ENCODE data around the gene TMEM30A.

TMEM30A gene

DNA sequence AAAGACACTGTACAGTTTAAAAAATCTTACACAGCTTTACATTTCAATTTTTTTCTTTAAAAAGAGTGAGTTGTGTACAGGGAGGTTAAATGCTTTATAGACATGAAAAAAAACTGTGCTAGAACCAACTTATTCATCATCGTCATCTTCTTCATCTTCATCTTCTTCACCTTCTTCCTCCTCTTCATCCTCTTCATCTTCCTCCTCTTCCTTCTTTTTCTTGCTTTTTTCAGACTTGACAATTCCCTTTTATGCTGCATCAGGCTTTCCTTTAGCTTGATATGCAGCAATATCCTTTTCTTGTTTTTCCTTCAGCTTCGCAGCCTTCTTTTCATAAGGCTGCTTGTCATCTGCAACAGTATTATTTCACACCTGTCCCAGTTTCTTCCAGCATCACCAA is 34.3 kb upstream of the TMEM30A start:
- no peak for DNase-seq (ENCODE audit: low read depth)
- TF ChIP-seq, protein P1, sequence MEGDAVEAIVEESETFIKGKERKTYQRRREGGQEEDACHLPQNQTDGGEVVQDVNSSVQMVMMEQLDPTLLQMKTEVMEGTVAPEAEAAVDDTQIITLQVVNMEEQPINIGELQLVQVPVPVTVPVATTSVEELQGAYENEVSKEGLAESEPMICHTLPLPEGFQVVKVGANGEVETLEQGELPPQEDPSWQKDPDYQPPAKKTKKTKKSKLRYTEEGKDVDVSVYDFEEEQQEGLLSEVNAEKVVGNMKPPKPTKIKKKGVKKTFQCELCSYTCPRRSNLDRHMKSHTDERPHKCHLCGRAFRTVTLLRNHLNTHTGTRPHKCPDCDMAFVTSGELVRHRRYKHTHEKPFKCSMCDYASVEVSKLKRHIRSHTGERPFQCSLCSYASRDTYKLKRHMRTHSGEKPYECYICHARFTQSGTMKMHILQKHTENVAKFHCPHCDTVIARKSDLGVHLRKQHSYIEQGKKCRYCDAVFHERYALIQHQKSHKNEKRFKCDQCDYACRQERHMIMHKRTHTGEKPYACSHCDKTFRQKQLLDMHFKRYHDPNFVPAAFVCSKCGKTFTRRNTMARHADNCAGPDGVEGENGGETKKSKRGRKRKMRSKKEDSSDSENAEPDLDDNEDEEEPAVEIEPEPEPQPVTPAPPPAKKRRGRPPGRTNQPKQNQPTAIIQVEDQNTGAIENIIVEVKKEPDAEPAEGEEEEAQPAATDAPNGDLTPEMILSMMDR (conservative IDR thresholded peaks at IDR 0.05; ENCODE audit: low read depth, low read length), result no peak
- no peak overlapping the region for H3K4me3 ChIP-seq (ENCODE audit: low read length)

DNA sequence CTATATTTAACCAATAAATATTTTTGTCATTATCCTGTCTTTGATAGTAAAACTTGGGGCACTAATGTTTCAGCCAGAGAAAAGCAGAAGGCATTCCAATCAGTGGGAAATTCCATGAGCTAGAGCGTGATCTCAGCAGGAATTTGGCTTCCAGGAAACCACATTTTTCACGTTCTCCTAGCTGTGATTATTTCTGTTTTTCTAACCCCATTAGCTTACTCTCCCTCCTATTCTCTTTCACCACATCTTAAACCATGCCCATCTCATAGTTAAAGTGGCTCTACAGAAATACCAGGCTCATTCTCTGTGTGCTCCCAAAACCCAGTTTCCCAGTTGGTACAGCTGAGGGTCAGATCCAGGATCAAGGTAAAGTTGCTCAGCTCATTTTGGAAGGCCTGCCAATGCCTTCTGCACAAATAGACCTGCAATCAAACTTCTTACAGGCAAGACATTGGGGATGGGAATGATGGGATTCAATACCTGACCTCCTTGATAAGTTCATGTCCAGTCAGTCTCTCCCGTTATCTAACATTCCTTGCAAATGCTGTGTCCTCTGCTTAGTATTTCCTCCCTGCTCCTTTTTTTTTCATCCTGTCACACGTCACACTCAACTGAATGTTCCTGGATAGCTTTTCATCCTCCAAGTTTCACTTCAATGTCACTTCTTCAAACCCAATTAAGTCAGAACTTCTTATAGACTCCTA is 33.1 kb upstream of the TMEM30A start:
- DNase-seq (ENCODE audit: low read depth), result peak; percentile 48
- H3K4me3 ChIP-seq (ENCODE audit: low read length), result no peak overlapping the region
- TF ChIP-seq, protein P1 (conservative IDR thresholded peaks at IDR 0.05; ENCODE audit: low read depth, low read length), result no peak

DNA sequence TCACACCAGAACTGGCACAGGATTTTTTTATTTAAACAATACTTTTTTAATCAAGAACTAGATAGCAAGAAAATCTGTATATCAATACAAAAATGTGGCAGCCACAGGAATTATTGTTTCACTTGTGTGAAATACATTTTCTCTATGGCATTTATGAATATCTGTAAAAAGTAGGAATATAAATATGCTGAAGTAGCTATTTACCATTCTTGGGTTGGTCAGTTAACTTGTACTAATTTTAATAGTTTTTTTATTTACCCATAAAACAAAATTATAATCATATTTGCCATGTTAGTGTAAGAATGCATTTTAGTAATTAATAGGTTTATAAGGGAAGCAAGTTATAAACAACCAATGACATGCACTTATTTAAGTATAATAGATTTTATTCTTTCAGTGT is 31.4 kb upstream of the TMEM30A start:
- H3K4me3 ChIP-seq (ENCODE audit: low read length), result no peak overlapping the region
- no peak for DNase-seq (ENCODE audit: low read depth)
- TF ChIP-seq, protein P1 (conservative IDR thresholded peaks at IDR 0.05; ENCODE audit: low read depth, low read length), result no peak

DNA sequence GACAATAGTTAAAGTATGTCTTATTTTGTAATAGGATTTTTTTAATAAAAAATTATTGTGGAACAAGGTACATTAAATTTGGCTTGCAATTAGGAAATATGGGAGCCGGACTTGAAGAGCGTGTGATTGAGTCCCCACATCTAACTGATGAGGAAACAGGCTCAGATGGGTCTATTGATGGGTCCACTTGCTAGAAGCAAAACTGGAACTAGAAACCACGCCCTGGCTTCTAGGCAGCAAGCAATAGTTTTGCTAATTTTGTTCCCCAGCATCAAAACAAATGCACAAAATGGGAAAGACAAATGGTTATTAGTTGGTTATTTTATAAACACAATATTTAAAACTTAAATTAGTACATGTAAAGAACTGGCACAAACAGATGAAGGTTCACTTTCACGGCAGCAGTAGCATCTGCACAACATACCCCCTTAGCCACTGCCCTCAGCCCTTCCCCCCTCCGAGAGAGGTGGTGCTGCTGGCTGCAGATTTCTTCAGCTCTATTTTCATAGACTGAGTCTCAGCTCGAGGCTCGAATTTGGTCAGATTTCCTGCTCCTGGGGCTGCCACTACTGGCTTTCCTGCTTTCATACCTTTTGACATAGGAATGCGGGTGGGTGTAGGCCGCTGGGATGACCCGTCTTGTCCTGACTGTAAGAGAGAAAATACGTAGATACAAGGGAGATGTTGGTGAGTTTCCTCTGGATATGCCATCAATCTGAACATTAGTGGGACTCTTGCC is 23.8 kb upstream of the TMEM30A start:
- DNase-seq (ENCODE audit: low read depth), result no peak
- TF ChIP-seq, protein P1 (conservative IDR thresholded peaks at IDR 0.05; ENCODE audit: low read depth, low read length), result no peak
- no peak overlapping the region for H3K4me3 ChIP-seq (ENCODE audit: low read length)

DNA sequence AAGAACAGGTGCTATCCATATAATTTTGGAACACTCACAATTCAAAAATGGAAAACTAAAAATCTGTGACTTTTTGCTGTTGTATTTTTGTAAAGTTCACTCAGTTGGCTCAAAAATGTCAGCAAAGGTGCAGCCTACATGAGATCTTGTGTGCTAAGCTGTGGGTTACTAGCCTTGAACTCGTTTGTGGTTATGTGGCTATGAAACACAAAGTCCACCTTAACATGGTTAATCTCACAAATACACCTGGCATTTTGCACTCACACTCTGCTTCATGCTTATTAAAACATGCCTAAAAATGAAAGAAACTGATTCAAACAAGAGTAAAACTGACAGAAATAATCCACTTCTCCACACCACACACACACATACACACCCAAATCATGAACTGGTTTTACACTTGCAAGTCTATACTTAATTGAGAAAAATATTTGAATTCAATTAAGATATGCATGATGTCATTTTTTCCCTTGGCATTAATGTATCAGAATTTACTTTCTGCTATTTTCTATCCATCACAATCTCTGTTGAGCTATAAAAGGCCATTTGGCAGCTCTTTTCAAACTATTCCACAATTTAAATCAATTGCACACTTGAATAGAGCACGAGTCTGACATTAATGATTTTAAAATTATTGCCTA is 22.9 kb upstream of the TMEM30A start:
- TF ChIP-seq, protein P1 (conservative IDR thresholded peaks at IDR 0.05; ENCODE audit: low read depth, low read length), result no peak
- no peak for DNase-seq (ENCODE audit: low read depth)
- no peak overlapping the region for H3K4me3 ChIP-seq (ENCODE audit: low read length)

DNA sequence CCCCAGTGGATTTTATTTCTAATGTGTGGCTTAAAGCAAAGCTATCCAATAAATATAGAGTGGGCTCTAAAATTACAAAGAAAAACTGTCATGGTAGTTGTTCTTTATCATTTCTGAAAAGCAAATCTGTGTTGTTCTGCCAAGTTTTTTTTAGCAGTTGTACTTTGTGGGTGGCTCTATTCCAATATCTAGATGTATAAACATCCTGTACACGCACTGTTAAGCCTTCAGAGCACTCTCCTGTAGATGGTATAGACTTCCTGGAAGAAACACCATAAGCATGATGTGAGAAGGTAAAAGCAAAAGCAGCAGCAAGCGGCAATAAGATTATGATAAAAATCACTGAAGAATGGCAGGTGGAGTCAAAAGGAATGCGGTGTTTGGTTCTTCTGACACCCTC is 21.5 kb upstream of the TMEM30A start:
- TF ChIP-seq, protein P1 (conservative IDR thresholded peaks at IDR 0.05; ENCODE audit: low read depth, low read length), result no peak
- no peak overlapping the region for H3K4me3 ChIP-seq (ENCODE audit: low read length)
- DNase-seq (ENCODE audit: low read depth), result no peak

All from retinal pigment epithelial cell (primary cell).